ENCODE data around the gene OAS3.

GRCh38 chr12:112970391-112970790 is 32.1 kb downstream of the OAS3 start:
- TF ChIP-seq, protein P1, sequence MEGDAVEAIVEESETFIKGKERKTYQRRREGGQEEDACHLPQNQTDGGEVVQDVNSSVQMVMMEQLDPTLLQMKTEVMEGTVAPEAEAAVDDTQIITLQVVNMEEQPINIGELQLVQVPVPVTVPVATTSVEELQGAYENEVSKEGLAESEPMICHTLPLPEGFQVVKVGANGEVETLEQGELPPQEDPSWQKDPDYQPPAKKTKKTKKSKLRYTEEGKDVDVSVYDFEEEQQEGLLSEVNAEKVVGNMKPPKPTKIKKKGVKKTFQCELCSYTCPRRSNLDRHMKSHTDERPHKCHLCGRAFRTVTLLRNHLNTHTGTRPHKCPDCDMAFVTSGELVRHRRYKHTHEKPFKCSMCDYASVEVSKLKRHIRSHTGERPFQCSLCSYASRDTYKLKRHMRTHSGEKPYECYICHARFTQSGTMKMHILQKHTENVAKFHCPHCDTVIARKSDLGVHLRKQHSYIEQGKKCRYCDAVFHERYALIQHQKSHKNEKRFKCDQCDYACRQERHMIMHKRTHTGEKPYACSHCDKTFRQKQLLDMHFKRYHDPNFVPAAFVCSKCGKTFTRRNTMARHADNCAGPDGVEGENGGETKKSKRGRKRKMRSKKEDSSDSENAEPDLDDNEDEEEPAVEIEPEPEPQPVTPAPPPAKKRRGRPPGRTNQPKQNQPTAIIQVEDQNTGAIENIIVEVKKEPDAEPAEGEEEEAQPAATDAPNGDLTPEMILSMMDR (IDR thresholded peaks at IDR 0.05; ENCODE audit: borderline replicate concordance, extremely low read depth, low read length, poor library complexity, severe bottlenecking), result no peak
- no peak for TF ChIP-seq EZH2 (IDR thresholded peaks at IDR 0.05; ENCODE audit: borderline replicate concordance, low read depth, low read length, severe bottlenecking)

All from DND-41 (cell line).